ENCODE measurements around the gene SHISAL2A.

GRCh38 chr1:52592637-52593323, 40.2 kb upstream of the SHISAL2A start:
- no peak for TF ChIP-seq POLR2A (IDR thresholded peaks at IDR 0.05; ENCODE audit: low read depth, low read length)
- no peak for TF ChIP-seq POLR2AphosphoS5 (IDR thresholded peaks at IDR 0.05; ENCODE audit: low read depth, low read length)
- TF ChIP-seq TAF1 (IDR thresholded peaks at IDR 0.05; ENCODE audit: borderline replicate concordance, low read depth, low read length), result no peak
